ENCODE measurements around the gene ABCB9.

ABCB9 gene

GRCh38 chr12:122949816-122950675, 16.2 kb downstream of the ABCB9 start:
- TF ChIP-seq CTCF (IDR thresholded peaks at IDR 0.05) (no peak), ZFX (IDR thresholded peaks at IDR 0.05; ENCODE audit: borderline replicate concordance) (no peak)
- no peak overlapping the region for H3K27ac ChIP-seq

GRCh38 chr12:122949405-122949804, 16.9 kb downstream of the ABCB9 start:
- TF ChIP-seq ZFX (IDR thresholded peaks at IDR 0.05; ENCODE audit: borderline replicate concordance) (no peak), CTCF (IDR thresholded peaks at IDR 0.05) (no peak)
- no peak overlapping the region for H3K27ac ChIP-seq

- TF ChIP-seq CTCF (IDR thresholded peaks at IDR 0.05) (no peak), ZFX (IDR thresholded peaks at IDR 0.05; ENCODE audit: borderline replicate concordance) (no peak)
- H3K27ac ChIP-seq: no peak overlapping the region
These were observed 17.7 kb downstream of the ABCB9 start for GRCh38 chr12:122948605-122949004.

GRCh38 chr12:122947352-122947792, 18.9 kb downstream of the ABCB9 start:
- no peak for TF ChIP-seq CTCF (IDR thresholded peaks at IDR 0.05)
- TF ChIP-seq ZFX (IDR thresholded peaks at IDR 0.05; ENCODE audit: borderline replicate concordance): no peak
- 0 out of 2 replicates have a peak overlapping the region, but pooled peaks have one; percentile 15 for H3K27ac ChIP-seq

- peak overlapping the region; percentile 15; the same call in 1 of the 2 replicates for H3K27ac ChIP-seq
- no peak for TF ChIP-seq ZFX (IDR thresholded peaks at IDR 0.05; ENCODE audit: borderline replicate concordance)
- peak; percentile 4; the same call in 1 of the 2 replicates for TF ChIP-seq CTCF (IDR thresholded peaks at IDR 0.05)
These were observed 19.4 kb downstream of the ABCB9 start for GRCh38 chr12:122946690-122947341.

- H3K27ac ChIP-seq: no peak overlapping the region
- TF ChIP-seq ZFX (IDR thresholded peaks at IDR 0.05; ENCODE audit: borderline replicate concordance): no peak
- no peak for TF ChIP-seq CTCF (IDR thresholded peaks at IDR 0.05)
These were observed 21.4 kb downstream of the ABCB9 start for GRCh38 chr12:122944605-122945592.
